Mesothelial cell of epicardium (in vitro differentiated cells): ENCODE measurements around the gene PRRG1. TPM values are rescaled to one million over a fixed set of nuclear protein-coding genes. Genes with fewer than 3 reads are reported as not detected.
"Not testable (repeated sequence)": the region's sequence is repeated elsewhere in the genome, so short reads cannot be mapped to it uniquely, and the experiment has no call there.

Experiments
- DNase-seq, 2 experiments: peaks; one replicate each; pipeline ENCODE4 v3.0.0; 2021; ENCODE audit warnings: low spot score in 2 of 2; ENCODE audit not compliant: unreplicated experiment in 2 of 2
- H3K27ac Mint-ChIP-seq: 2 replicates; pipeline ENCODE4 v1.8.0; 2021; ENCODE audit warnings: mixed read lengths
- H3K27me3 Mint-ChIP-seq: 2 replicates; pipeline ENCODE4 v1.8.0; 2021; ENCODE audit warnings: low read depth, mixed read lengths
- H3K36me3 Mint-ChIP-seq: 2 replicates; pipeline ENCODE4 v1.8.0; 2021; ENCODE audit warnings: mixed read lengths
- H3K4me1 Mint-ChIP-seq: 2 replicates; pipeline ENCODE4 v1.8.0; 2021; ENCODE audit warnings: mixed read lengths
- H3K4me3 Mint-ChIP-seq: 2 replicates; pipeline ENCODE4 v1.8.0; 2021; ENCODE audit warnings: mild to moderate bottlenecking, moderate library complexity, mixed read lengths
- H3K9me3 Mint-ChIP-seq: 2 replicates; pipeline ENCODE4 v1.8.0; 2021; ENCODE audit warnings: mixed read lengths
- total RNA-seq: library from RNA; stranded (reverse); gene quantifications from 3 replicates; pipeline ENCODE4 v1.2.1, GENCODE V29; 2021
- TF ChIP-seq, protein P1 (sequence below): fragments of 200-600 bp; sonication (generic); IDR thresholded peaks from one replicate; pipeline ENCODE4 v1.5.0; 2021; ENCODE audit warnings: antibody characterized with exemption; ENCODE audit not compliant: unreplicated experiment

The PRRG1 gene
- total RNA-seq, 1 donor from 2014 or later: 8.5 TPM

DNA sequence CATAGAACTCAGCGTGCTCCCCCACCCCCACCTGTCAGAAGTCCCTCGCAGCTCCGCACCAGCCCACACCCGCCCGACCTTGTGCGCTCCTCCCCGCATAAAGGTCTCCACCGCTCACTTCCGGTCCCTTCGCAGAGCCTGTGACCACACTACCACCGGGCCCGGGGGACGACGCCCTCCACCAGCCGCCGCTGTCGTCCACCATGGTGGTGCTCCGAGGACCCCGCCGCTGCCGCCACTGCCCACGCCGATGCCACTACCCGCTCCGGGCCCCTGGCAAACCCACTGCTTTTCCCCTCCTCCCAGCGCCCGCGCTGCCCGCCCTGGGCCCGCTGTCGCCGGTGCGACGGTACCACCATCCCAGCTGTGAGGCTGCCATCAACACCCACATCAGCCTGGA lies 142.5 kb downstream of the PRRG1 start:
- Mint-ChIP-seq H3K27ac (no peak overlapping the region), H3K4me3 (no peak overlapping the region), H3K36me3 (no peaks in the 10 kb centered on the region), H3K9me3 (peaks cover 35% of the 10 kb centered on the region), H3K27me3 (no peaks in the 10 kb centered on the region), H3K4me1 (no peaks in the 10 kb centered on the region)
- DNase-seq: no peak
- TF ChIP-seq, protein P1, sequence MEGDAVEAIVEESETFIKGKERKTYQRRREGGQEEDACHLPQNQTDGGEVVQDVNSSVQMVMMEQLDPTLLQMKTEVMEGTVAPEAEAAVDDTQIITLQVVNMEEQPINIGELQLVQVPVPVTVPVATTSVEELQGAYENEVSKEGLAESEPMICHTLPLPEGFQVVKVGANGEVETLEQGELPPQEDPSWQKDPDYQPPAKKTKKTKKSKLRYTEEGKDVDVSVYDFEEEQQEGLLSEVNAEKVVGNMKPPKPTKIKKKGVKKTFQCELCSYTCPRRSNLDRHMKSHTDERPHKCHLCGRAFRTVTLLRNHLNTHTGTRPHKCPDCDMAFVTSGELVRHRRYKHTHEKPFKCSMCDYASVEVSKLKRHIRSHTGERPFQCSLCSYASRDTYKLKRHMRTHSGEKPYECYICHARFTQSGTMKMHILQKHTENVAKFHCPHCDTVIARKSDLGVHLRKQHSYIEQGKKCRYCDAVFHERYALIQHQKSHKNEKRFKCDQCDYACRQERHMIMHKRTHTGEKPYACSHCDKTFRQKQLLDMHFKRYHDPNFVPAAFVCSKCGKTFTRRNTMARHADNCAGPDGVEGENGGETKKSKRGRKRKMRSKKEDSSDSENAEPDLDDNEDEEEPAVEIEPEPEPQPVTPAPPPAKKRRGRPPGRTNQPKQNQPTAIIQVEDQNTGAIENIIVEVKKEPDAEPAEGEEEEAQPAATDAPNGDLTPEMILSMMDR: no peak

DNA sequence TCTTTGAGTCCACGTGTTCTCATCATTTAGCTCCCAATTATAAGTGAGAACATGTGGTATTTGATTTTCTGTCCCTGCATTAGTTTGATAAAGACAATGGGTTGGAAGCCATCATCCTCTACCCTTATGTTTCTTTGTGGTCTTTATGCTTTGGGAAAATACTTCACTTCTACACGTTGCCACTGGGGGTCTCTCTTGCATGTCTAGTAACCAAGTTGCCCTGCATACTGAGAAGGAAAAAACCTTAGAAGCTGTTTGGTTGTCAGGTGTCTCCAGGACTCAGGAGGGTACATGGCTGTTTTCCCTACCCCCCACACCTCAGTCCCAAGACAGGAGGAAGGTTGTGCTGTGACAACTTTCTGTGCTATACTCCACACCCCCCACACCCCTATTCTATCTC lies 146.6 kb downstream of the PRRG1 start:
- not testable (repeated sequence) for DNase-seq, H3K36me3 Mint-ChIP-seq
- peaks cover 32% of the 10 kb centered on the region for H3K9me3 Mint-ChIP-seq

DNA sequence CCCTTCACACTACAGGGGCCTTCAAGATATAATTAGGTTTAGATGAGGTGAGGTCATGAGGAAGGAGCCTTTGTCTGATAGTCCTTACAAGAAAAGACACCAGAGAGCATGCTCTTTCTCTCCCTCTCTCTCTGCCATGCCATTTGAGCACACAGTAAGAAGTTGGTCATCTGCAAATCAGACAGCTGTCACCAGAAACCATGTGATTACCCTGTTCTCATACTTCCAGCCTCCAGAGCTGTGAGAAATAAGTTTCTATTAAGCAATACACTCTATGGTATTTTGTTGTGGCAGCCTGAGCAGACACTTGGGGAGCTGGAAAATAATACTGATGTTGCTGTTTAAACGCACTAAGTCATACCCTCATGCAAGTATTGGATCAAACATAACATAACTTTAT lies 148.0 kb downstream of the PRRG1 start:
- not testable (repeated sequence) for H3K36me3 Mint-ChIP-seq, H3K27me3 Mint-ChIP-seq, H3K27ac Mint-ChIP-seq, H3K4me1 Mint-ChIP-seq, H3K4me3 Mint-ChIP-seq, DNase-seq
- peaks cover 32% of the 10 kb centered on the region for H3K9me3 Mint-ChIP-seq

More for the DNA sequence above, 146.6 kb downstream of the PRRG1 start:
- not testable (repeated sequence) for H3K27ac Mint-ChIP-seq, H3K27me3 Mint-ChIP-seq, H3K4me1 Mint-ChIP-seq, H3K4me3 Mint-ChIP-seq

DNA sequence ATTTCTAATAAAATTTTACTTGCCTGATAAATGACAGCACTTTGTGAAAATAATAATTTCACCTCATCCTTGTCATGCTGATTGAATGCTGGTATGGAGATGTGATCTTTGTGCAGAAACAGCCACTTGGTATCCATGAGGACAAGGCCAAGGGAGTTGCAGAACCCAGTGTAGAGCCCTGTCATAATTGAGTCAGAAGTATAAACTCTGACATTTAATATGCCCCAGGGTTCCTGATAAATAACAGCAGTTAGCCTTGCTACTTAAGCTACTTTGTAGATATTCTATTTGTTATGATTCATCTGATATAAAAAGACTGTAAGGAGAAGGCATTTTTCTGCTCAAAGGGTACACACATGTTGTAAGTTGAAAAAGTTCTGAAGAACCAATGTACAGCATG lies 149.2 kb downstream of the PRRG1 start:
- H3K27me3 Mint-ChIP-seq, H3K36me3 Mint-ChIP-seq, DNase-seq, H3K4me1 Mint-ChIP-seq, H3K27ac Mint-ChIP-seq, H3K4me3 Mint-ChIP-seq: not testable (repeated sequence)
- peaks cover 27% of the 10 kb centered on the region for H3K9me3 Mint-ChIP-seq

DNA sequence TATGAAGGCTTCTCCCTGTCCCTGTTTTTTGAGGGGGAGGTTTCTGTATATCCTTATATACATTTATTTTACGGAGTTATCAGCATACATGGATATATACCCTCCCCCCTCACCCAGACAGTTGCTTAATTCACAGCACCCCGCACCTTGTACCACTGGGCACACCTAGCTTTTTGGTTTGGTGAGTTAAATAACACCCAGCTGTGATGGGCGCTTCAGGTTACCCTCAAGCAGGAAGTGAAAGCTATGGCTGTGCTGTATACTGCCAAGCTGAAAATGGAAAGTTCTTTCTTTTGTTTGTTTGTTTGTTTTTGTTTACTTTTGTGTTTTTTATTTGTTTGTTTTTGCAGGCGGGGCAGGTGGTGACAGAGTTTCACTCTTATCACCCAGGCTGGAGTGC lies 150.5 kb downstream of the PRRG1 start:
- not testable (repeated sequence) for DNase-seq, H3K4me1 Mint-ChIP-seq
- peaks cover 24% of the 10 kb centered on the region for H3K9me3 Mint-ChIP-seq

DNA sequence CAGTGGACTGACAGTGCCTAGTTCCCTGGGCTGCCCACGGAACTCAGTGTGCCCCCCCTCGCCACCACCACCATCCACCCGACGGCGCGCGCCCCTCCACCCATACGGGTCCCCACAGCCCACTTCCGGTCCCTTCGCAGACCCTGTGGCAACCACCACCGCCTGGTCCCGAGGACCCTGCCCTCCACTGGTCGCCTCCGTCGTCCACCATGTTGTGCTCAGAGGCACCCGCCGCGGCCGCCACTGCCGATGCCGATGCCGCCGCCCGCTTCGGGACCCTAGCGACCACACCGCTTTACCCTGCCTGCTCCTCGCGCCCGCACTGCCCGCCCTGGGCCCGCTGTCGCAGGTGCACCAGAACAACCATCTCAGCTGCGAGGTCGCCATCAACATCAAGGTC lies 155.8 kb downstream of the PRRG1 start:
- H3K27me3 Mint-ChIP-seq: no peaks in the 10 kb centered on the region
- H3K9me3 Mint-ChIP-seq: peaks cover 24% of the 10 kb centered on the region
- no peaks in the 10 kb centered on the region for H3K4me1 Mint-ChIP-seq
- no peak overlapping the region for H3K4me3 Mint-ChIP-seq
- H3K27ac Mint-ChIP-seq: no peak overlapping the region
- no peaks in the 10 kb centered on the region for H3K36me3 Mint-ChIP-seq
- TF ChIP-seq, protein P1: no peak
- DNase-seq: no peak

More for the DNA sequence above, 150.5 kb downstream of the PRRG1 start:
- H3K27ac Mint-ChIP-seq, H3K4me3 Mint-ChIP-seq, H3K36me3 Mint-ChIP-seq, H3K27me3 Mint-ChIP-seq: not testable (repeated sequence)

Other genes with a start within 250 kb of the PRRG1 start
- 0.13 to 0.18 TPM (median 0.14 TPM) in 3 replicates for gene LANCL3, start 222.3 kb downstream of the PRRG1 start, total RNA-seq